HepG2 (cell line): ENCODE results near the gene SPTSSB. TPM values are rescaled to one million over a fixed set of nuclear protein-coding genes. Genes with fewer than 3 reads are reported as not detected.

Source experiments
- ATAC-seq: fragments of 200-7000 bp; cut with Tn5 transposase; 3 replicates; pipeline ENCODE4 v1.9.1; 2020; ENCODE audit warnings: mild to moderate bottlenecking, moderate library complexity
- Bru-seq: library from RNA; stranded (reverse); fragments of 400-500 nt; gene quantifications from one replicate; lab custom pipeline; 2021; lab: Mats Ljungman, UMichigan
- BruChase-seq, 2 experiments: library from RNA; stranded (reverse); fragments of 400-500 nt; gene quantifications; one replicate each; lab custom pipeline; 2021; lab: Mats Ljungman, UMichigan
- BruUV-seq: library from RNA; stranded (reverse); fragments of 400-500 nt; replicated peaks from 2 replicates; lab custom pipeline; 2021; lab: Mats Ljungman, UMichigan
- CTCF ChIA-PET: fragments of 300-600 bp; formaldehyde crosslinking; extraction: SDS; loops from one replicate; lab custom pipeline; 2021; ENCODE audit warnings: low total read pairs, inconsistent platforms, low intra/inter-chr PET ratio; lab: Yijun Ruan, JAX
- POLR2A ChIA-PET: fragments of 350-600 bp; sonication (Branson Sonifier 250); formaldehyde crosslinking; loops from one replicate; lab custom pipeline; 2020; ENCODE audit warnings: antibody characterized with exemption, inconsistent platforms; lab: Yijun Ruan, JAX
- DNase-seq: peaks from one replicate; pipeline ENCODE4 v3.0.0-alpha.2; 2015; ENCODE audit warnings: low spot score
- FAIRE-seq: peaks from 3 replicates; lab custom pipeline; 2011; peaks lifted over from hg19 to GRCh38; lab: Jason Lieb, UNC
- H2AFZ ChIP-seq: one replicate; pipeline ENCODE4 v1.6.1; 2011; ENCODE audit warnings: low read length, inconsistent platforms
- H3K27ac ChIP-seq: fragments of 300-600 bp; 3 replicates; pipeline ENCODE4 v1.8.0; 2011; ENCODE audit warnings: mixed run types, mild to moderate bottlenecking, mixed read lengths, low read length, inconsistent platforms; ENCODE audit not compliant: insufficient read depth; ENCODE audit errors: extremely low read length
- H3K27me3 ChIP-seq, 2 experiments: fragments of 200-600 bp in 1 of 2; 2 replicates in 1 of 2; 3 replicates in 1 of 2; pipeline versions ENCODE4 v1.6.0 to v1.8.0; 2011; ENCODE audit warnings: low read length in 2 of 2, mild to moderate bottlenecking in 2 of 2, moderate library complexity in 2 of 2, inconsistent platforms in 1 of 2; ENCODE audit not compliant: insufficient read depth in 2 of 2, control insufficient read depth in 1 of 2
- H3K36me3 ChIP-seq, 2 experiments: fragments of 200-600 bp in 1 of 2; replicated peaks in 1 of 2; 2 replicates in 1 of 2; 3 replicates in 1 of 2; pipeline versions ENCODE4 v1.5.1 to v1.8.0; 2011; ENCODE audit warnings: low read length in 2 of 2, inconsistent platforms in 1 of 2; ENCODE audit not compliant: insufficient read depth in 2 of 2, control insufficient read depth in 1 of 2
- H3K4me1 ChIP-seq: 2 replicates; pipeline ENCODE4 v1.5.1; 2012; ENCODE audit warnings: low read length, inconsistent platforms; ENCODE audit not compliant: insufficient read depth
- H3K4me2 ChIP-seq: 2 replicates; pipeline ENCODE4 v1.6.0; 2011; ENCODE audit warnings: low read depth, low read length, inconsistent platforms
- H3K4me3 ChIP-seq, 3 experiments: fragments of 200-600 bp in 1 of 3; sonication (generic), shearing (Covaris generic) in 1 of 3; replicated peaks in 1 of 3; 2 replicates each; pipeline ENCODE4 v1.5.1; 2011 to 2016; ENCODE audit warnings: low read length in 3 of 3, inconsistent platforms in 2 of 3, low read depth in 2 of 3, mild to moderate bottlenecking in 2 of 3, control low read depth in 1 of 3, mixed read lengths in 1 of 3; ENCODE audit not compliant: insufficient read depth in 1 of 3
- H3K79me2 ChIP-seq: one replicate; pipeline ENCODE4 v1.6.1; 2011; ENCODE audit warnings: low read length, inconsistent platforms; ENCODE audit not compliant: insufficient read depth
- H3K9ac ChIP-seq: 2 replicates; pipeline ENCODE4 v1.6.0; 2011; ENCODE audit warnings: mild to moderate bottlenecking, low read depth, low read length, inconsistent platforms; ENCODE audit not compliant: insufficient read depth
- H3K9me3 ChIP-seq: 2 replicates; pipeline ENCODE4 v1.5.1; 2012; ENCODE audit warnings: mild to moderate bottlenecking, low read length
- H4K20me1 ChIP-seq: 2 replicates; pipeline ENCODE4 v1.6.0; 2011; ENCODE audit warnings: inconsistent platforms, mild to moderate bottlenecking, low read length, moderate library complexity; ENCODE audit not compliant: insufficient read depth
- HDAC1 ChIP-seq: sonication (generic); formaldehyde crosslinking; IDR thresholded peaks from 2 replicates; pipeline ENCODE4 v1.5.1; 2020; ENCODE audit warnings: mild to moderate bottlenecking, missing genetic modification reagents
- STAG1 ChIP-seq: sonication (generic); formaldehyde crosslinking; IDR thresholded peaks from 2 replicates; pipeline ENCODE4 v1.4.0; 2020; ENCODE audit warnings: missing genetic modification reagents
- YEATS4 ChIP-seq: sonication (generic); formaldehyde crosslinking; IDR thresholded peaks from 2 replicates; pipeline ENCODE4 v1.4.0; 2020; ENCODE audit warnings: missing genetic modification reagents, borderline replicate concordance
- ZFP82 ChIP-seq: sonication (generic); formaldehyde crosslinking; IDR thresholded peaks from 2 replicates; pipeline ENCODE4 v1.5.1; 2020; ENCODE audit warnings: mild to moderate bottlenecking, missing genetic modification reagents, borderline replicate concordance
- ZNF550 ChIP-seq: sonication (generic); formaldehyde crosslinking; IDR thresholded peaks from 2 replicates; pipeline ENCODE4 v1.4.0; 2020; ENCODE audit warnings: mild to moderate bottlenecking, missing genetic modification reagents, borderline replicate concordance
- ZNF720 ChIP-seq: sonication (generic); formaldehyde crosslinking; IDR thresholded peaks from 2 replicates; pipeline ENCODE4 v1.4.0; 2020; ENCODE audit warnings: missing genetic modification reagents
- WGBS: methylation state at CpG from one replicate; pipeline ENCODE4 v1.1.6; 2017; ENCODE audit warnings: low lambda C conversion rate; 5-methylcytosine and 5-hydroxymethylcytosine counted together
- in situ Hi-C: cut with HindIII; loops from 2 replicates; pipeline ENCODE4 v1.10.0; 2017; ENCODE audit warnings: low pct_unique_long_range_greater_than_20kb; ENCODE audit not compliant: extremely low pct_ligation_motif_present
- intact Hi-C: fragments of 100-400 bp; cut with micrococcal nuclease; formaldehyde crosslinking; loops from one replicate; pipeline ENCODE4 v1.10.0; 2022; ENCODE audit not compliant: unreplicated experiment
- long read RNA-seq, 2 experiments: library from RNA in 1 of 2; library from polyadenylated mRNA in 1 of 2; stranded (forward) in 1 of 2; unstranded in 1 of 2; transcript quantifications; one replicate each; pipeline ENCODE4 v2.0.0, GENCODE V29; 2019 to 2022
- polyA minus RNA-seq, 3 experiments: library from RNA; depleted of rRNA, polyadenylated mRNA; stranded (reverse); fragments of >200 nt; gene quantifications; 2 replicates each; pipeline ENCODE4 v1.2.3, GENCODE V29; 2011; ENCODE audit warnings: low replicate concordance in 1 of 3
- polyA plus RNA-seq, 8 experiments: library from polyadenylated mRNA; depleted of rRNA in 3 of 8; stranded (reverse) in 7 of 8; unstranded in 1 of 8; fragments of >200 nt; fragmentation: Illumina TruSeq in 4 of 8; extraction: Trizol in 4 of 8; gene quantifications; 2 replicates each; pipeline versions ENCODE4 v1.2.1 to v1.2.3, GENCODE V29; 2011 to 2016; ENCODE audit warnings: low read depth in 4 of 8, missing spikeins in 1 of 8, mixed read lengths in 1 of 8; ENCODE audit not compliant: insufficient read depth in 1 of 8
- total RNA-seq, 5 experiments: library from RNA; depleted of rRNA; stranded (reverse); fragments of >200 nt; fragmentation: Illumina TruSeq; extraction: Trizol; gene quantifications; 2 replicates each; pipeline ENCODE4 v1.2.3, GENCODE V29; 2016; ENCODE audit warnings: low read depth in 1 of 5
- TF ChIP-seq, protein P1 (sequence below): sonication (generic); formaldehyde crosslinking; IDR thresholded peaks from 2 replicates; pipeline ENCODE4 v1.8.0; 2022; ENCODE audit warnings: mild to moderate bottlenecking, missing genetic modification reagents, borderline replicate concordance
- TF ChIP-seq, protein P2 (sequence below): IDR thresholded peaks from 2 replicates; pipeline ENCODE4 v1.6.1; 2016; ENCODE audit warnings: low read depth, borderline replicate concordance
- TF ChIP-seq, protein P3 (sequence below), 2 experiments: sonication (generic) in 1 of 2; formaldehyde crosslinking in 1 of 2; IDR thresholded peaks; 2 replicates each; pipeline versions ENCODE4 v1.4.0 to v1.6.1; 2018 to 2020; ENCODE audit warnings: missing genetic modification reagents in 2 of 2, borderline replicate concordance in 1 of 2, low read depth in 1 of 2, mild to moderate bottlenecking in 1 of 2, missing biosample characterization in 1 of 2
- TF ChIP-seq, protein P4 (sequence below): sonication (generic); formaldehyde crosslinking; conservative IDR thresholded peaks from 2 replicates; pipeline ENCODE4 v1.5.0; 2020; ENCODE audit warnings: missing genetic modification reagents

SPTSSB gene, protein sequence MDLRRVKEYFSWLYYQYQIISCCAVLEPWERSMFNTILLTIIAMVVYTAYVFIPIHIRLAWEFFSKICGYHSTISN
- total RNA-seq (2016; rRNA removed; fragmentation: Illumina TruSeq; extraction: Trizol) (0.51 and 0.84 TPM in 2 replicates), polyA plus RNA-seq (2011; rRNA removed) (2.4 and 4.2 TPM in 2 replicates), polyA minus RNA-seq (2011; rRNA and poly(A)+ RNA removed; ENCODE audit: low replicate concordance) (0.12 TPM in 1 of 2 replicates, not detected in the other), Bru-seq, nascent RNA (percentile 31 among the genes with signal in this experiment), BruChase-seq, experiment 1, labeled RNA remaining after a 6-hour chase (percentile 35 among the genes with signal in this experiment), BruChase-seq, experiment 2, labeled RNA remaining after a 2-hour chase (percentile 24 among the genes with signal in this experiment)
- not detected in 2 replicates for total RNA-seq (2016; cell fraction: cytosol; rRNA removed; fragmentation: Illumina TruSeq; extraction: Trizol; ENCODE audit: low read depth)
- total RNA-seq (2016; cell fraction: insoluble cytoplasmic fraction; rRNA removed; fragmentation: Illumina TruSeq; extraction: Trizol) = 0.25 and 0.37 TPM in 2 replicates
- total RNA-seq (2016; cell fraction: membrane; rRNA removed; fragmentation: Illumina TruSeq; extraction: Trizol) = 0.59 and 1.9 TPM in 2 replicates
- 0.28 TPM in 1 of 2 replicates, not detected in the other for total RNA-seq (2016; cell fraction: nucleus; rRNA removed; fragmentation: Illumina TruSeq; extraction: Trizol)
- 0.42 and 0.58 TPM in 2 replicates for polyA plus RNA-seq (2011; cell fraction: cytosol; rRNA removed)
- 0.19 and 0.39 TPM in 2 replicates for polyA plus RNA-seq (2011; cell fraction: nucleus; rRNA removed)
- 0.05 and 0.32 TPM in 2 replicates for polyA plus RNA-seq (2012)
- polyA plus RNA-seq (2016; cell fraction: cytosol; fragmentation: Illumina TruSeq; extraction: Trizol; ENCODE audit: low read depth) = 0.10 and 0.24 TPM in 2 replicates
- 0.10 and 0.25 TPM in 2 replicates for polyA plus RNA-seq (2016; cell fraction: insoluble cytoplasmic fraction; fragmentation: Illumina TruSeq; extraction: Trizol; ENCODE audit: low read depth)
- polyA plus RNA-seq (2016; cell fraction: membrane; fragmentation: Illumina TruSeq; extraction: Trizol; ENCODE audit: low read depth) = 0.56 and 0.58 TPM in 2 replicates
- polyA plus RNA-seq (2016; cell fraction: nucleus; fragmentation: Illumina TruSeq; extraction: Trizol; ENCODE audit: insufficient read depth, low read depth) = 0.29 and 1.9 TPM in 2 replicates
- not detected in 2 replicates for polyA minus RNA-seq (2011; cell fraction: cytosol; rRNA and poly(A)+ RNA removed)
- 2.4 and 4.0 TPM in 2 replicates for polyA minus RNA-seq (2011; cell fraction: nucleus; rRNA and poly(A)+ RNA removed)
- long read RNA-seq, experiment 1, partial matches to known transcripts = 0 of 2 reads
- long read RNA-seq, experiment 1, other reads (novel, unspliced or antisense) = 0 of 2 reads
- long read RNA-seq, experiment 2, partial matches to known transcripts = 0 of 5 reads
- long read RNA-seq, experiment 2, other reads (novel, unspliced or antisense) = 5 of 5 reads

DNA sequence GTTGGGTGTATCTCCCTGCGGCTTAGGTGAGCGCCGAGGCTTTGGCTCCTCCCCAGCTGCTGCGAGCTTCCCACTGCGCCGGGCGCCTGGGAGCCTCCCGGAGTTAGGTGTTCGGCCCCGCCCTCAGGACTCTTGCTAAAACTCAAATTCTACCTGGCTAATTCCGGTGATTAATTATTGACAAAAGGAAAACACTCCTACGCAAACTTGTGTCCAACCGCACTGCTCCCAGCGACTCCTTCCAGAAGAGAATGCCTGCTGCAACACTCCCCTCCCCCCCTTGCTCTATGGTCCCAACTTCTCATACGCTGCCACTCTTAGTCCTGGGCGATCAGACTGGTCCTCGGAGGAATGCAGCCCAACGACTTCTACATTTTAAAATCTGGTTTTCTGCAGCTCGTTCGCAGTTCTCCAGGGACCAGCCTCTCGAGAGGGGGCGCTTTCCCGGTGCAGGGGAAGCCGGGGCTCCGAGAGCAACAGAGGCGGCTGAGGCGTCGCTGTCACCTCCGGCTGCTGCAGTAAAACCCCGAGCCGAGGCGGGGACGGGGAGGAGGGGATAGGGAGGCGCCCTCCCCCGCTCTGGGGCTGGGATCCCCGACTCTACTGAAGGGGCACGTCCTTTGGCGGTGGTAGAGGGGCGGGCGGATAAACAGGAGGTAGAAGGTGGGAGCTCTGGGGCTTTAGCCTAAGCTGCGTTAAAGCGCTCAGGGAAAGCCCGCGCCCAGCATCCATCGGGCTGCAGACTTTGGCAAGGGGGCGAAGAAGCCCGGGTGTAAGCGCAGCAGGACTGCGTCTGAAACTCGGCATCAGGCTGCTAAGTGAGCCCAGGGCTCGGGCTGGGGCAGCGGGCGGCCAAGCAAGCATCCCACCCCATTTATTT is at the start of gene SPTSSB:
Gene SPTSSB, minus strand, starts transcription at position 77 of the 880 bp plus-strand sequence. CDS start 25,194 bp downstream, outside the sequence.
- DNase-seq = peak; percentile 42
- H3K36me3 ChIP-seq = no peaks in the 10 kb centered on the region
- H4K20me1 ChIP-seq = no peaks in the 10 kb centered on the region
- H3K9me3 ChIP-seq = no peaks in the 10 kb centered on the region
- H2AFZ ChIP-seq = peak within 1 kb of the TSS; percentile 33
- BruUV-seq = no TSS peak
- H3K4me1 ChIP-seq = peaks cover 21% of the 10 kb centered on the region
- 6% methylated on average over 36 of the region's 53 CpGs for WGBS
- H3K27ac ChIP-seq = no peak within 1 kb of the TSS
- H3K4me2 ChIP-seq = peak within 1 kb of the TSS; percentile 96
- no peaks in the 10 kb centered on the region for H3K79me2 ChIP-seq
- peaks cover 3 to 36% of the 10 kb centered on the region in 2 experiments; a peak in 4 of 5 replicates for H3K27me3 ChIP-seq
- peak; percentile 30 for FAIRE-seq
- ChIA-PET CTCF (no interaction called here), POLR2A (no interaction called here)
- H3K4me3 ChIP-seq = peak within 1 kb of the TSS; percentile 45 to 75 (median 58)
- 0 out of 2 replicates have a peak within 1 kb of the TSS, but pooled peaks have one; percentile 1 for H3K9ac ChIP-seq
- ATAC-seq = peak; percentile 84
- intact Hi-C loops = loop anchor here (5.0 kb wide), 1 partner anchor 36 kb away; no protein-coding TSS in a partner anchor
- in situ Hi-C loops = loop anchor here (5.0 kb wide), 1 partner anchor 36 kb away; no protein-coding TSS in a partner anchor
- TF ChIP-seq ZNF550 = no peak
- TF ChIP-seq, protein P1, sequence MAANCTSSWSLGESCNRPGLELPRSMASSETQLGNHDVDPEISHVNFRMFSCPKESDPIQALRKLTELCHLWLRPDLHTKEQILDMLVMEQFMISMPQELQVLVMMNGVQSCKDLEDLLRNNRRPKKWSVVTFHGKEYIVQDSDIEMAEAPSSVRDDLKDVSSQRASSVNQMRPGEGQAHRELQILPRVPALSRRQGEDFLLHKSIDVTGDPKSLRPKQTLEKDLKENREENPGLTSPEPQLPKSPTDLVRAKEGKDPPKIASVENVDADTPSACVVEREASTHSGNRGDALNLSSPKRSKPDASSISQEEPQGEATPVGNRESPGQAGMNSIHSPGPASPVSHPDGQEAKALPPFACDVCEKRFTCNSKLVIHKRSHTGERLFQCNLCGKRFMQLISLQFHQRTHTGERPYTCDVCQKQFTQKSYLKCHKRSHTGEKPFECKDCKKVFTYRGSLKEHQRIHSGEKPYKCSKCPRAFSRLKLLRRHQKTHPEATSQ = 0 out of 2 replicates have a peak, but pooled peaks have one; percentile 26
- TF ChIP-seq, protein P2, sequence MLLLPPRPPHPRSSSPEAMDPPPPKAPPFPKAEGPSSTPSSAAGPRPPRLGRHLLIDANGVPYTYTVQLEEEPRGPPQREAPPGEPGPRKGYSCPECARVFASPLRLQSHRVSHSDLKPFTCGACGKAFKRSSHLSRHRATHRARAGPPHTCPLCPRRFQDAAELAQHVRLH (CRISPR knock-in tag) = no peak
- TF ChIP-seq ZNF720 = no peak
- TF ChIP-seq ZFP82 (CRISPR knock-in tag) = no peak
- TF ChIP-seq, protein P3, sequence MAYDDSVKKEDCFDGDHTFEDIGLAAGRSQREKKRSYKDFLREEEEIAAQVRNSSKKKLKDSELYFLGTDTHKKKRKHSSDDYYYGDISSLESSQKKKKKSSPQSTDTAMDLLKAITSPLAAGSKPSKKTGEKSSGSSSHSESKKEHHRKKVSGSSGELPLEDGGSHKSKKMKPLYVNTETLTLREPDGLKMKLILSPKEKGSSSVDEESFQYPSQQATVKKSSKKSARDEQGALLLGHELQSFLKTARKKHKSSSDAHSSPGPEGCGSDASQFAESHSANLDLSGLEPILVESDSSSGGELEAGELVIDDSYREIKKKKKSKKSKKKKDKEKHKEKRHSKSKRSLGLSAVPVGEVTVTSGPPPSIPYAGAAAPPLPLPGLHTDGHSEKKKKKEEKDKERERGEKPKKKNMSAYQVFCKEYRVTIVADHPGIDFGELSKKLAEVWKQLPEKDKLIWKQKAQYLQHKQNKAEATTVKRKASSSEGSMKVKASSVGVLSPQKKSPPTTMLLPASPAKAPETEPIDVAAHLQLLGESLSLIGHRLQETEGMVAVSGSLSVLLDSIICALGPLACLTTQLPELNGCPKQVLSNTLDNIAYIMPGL (CRISPR knock-in tag; IDR thresholded peaks at IDR 0.05; ENCODE audit: borderline replicate concordance in 1 of 2, low read depth in 1 of 2) = peak in 1 of 2 experiments; percentile 68; a peak in 3 of 4 replicates
- TF ChIP-seq, protein P4, sequence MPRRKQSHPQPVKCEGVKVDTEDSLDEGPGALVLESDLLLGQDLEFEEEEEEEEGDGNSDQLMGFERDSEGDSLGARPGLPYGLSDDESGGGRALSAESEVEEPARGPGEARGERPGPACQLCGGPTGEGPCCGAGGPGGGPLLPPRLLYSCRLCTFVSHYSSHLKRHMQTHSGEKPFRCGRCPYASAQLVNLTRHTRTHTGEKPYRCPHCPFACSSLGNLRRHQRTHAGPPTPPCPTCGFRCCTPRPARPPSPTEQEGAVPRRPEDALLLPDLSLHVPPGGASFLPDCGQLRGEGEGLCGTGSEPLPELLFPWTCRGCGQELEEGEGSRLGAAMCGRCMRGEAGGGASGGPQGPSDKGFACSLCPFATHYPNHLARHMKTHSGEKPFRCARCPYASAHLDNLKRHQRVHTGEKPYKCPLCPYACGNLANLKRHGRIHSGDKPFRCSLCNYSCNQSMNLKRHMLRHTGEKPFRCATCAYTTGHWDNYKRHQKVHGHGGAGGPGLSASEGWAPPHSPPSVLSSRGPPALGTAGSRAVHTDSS (CRISPR knock-in tag) = no peak
- 0 out of 2 replicates have a peak, but pooled peaks have one; percentile 17 for TF ChIP-seq HDAC1
- TF ChIP-seq STAG1 = peak; percentile 23; the same call in 1 of the 2 replicates
- 0 out of 2 replicates have a peak, but pooled peaks have one; percentile 36 for TF ChIP-seq YEATS4
